ENCODE results near the gene BPI. TPM values are rescaled to one million over a fixed set of nuclear protein-coding genes. Genes with fewer than 3 reads are reported as not detected.

The BPI gene
- total and polyA plus RNA-seq, 4 donors, result 0.31 to 5.6 (median 1.1) TPM

GRCh38 chr20:38260378-38261053, 43.4 kb upstream of the BPI start, which contains the start of gene KIAA1755:
Gene KIAA1755 (minus strand): TSS chr20:38260735. CDS start chr20:38260500, 235 bp downstream.
- Histone ChIP-seq H3K36me3 (ENCODE audit: control insufficient read depth in 4 of 4, insufficient read depth in 4 of 4, low read length in 4 of 4) (no peaks in the 10 kb centered on the region), H3K9me3 (ENCODE audit: control insufficient read depth in 4 of 4, insufficient read depth in 3 of 4, low read length in 3 of 4) (peaks cover 0 to 8% (median 1%) of the 10 kb centered on the region in 4 donors), H3K27me3 (ENCODE audit: control insufficient read depth in 3 of 3, insufficient read depth in 3 of 3, low read length in 2 of 3) (peaks cover 0 to 9% (median 3%) of the 10 kb centered on the region in 3 donors), H3K9ac (ENCODE audit: insufficient read depth in 1 of 2, low read length in 2 of 2) (peak within 1 kb of the TSS in 1 of 2 donors; percentile 15), H3K27ac (ENCODE audit: low read depth in 1 of 2, low read length in 1 of 2) (peak within 1 kb of the TSS; percentile 13 to 43), H3K4me1 (ENCODE audit: control insufficient read depth in 5 of 5, insufficient read depth in 5 of 5, low read length in 5 of 5) (peaks cover 0 to 7% (median 0%) of the 10 kb centered on the region in 5 donors), H3K4me3 (peak within 1 kb of the TSS; percentile 6)
- DNase-seq (peak; percentile 40 to 55 (median 50)), ATAC-seq (ENCODE audit: insufficient read depth, low FRiP score) (no peak)
- 8% methylated on average over 47 to 62 of the region's 65 CpGs for WGBS, 2 donors
- no peak for TF ChIP-seq CTCF (IDR thresholded peaks at IDR 0.05; ENCODE audit: control extremely low read depth, extremely low read depth)

- DNase-seq (no peak), ATAC-seq (ENCODE audit: insufficient read depth, low FRiP score) (no peak)
- Histone ChIP-seq H3K4me1 (ENCODE audit: control insufficient read depth in 5 of 5, insufficient read depth in 5 of 5, low read length in 5 of 5) (peaks cover 0 to 7% (median 0%) of the 10 kb centered on the region in 5 donors), H3K36me3 (ENCODE audit: control insufficient read depth in 4 of 4, insufficient read depth in 4 of 4, low read length in 4 of 4) (no peaks in the 10 kb centered on the region), H3K9ac (ENCODE audit: insufficient read depth in 1 of 2, low read length in 2 of 2) (no peak overlapping the region), H3K9me3 (ENCODE audit: control insufficient read depth in 4 of 4, insufficient read depth in 3 of 4, low read length in 3 of 4) (peaks cover 0 to 8% (median 1%) of the 10 kb centered on the region in 4 donors), H3K4me3 (no peak overlapping the region), H3K27ac (ENCODE audit: low read depth in 1 of 2, low read length in 1 of 2) (peak overlapping the region in 1 of 2 donors; percentile 41), H3K27me3 (ENCODE audit: control insufficient read depth in 3 of 3, insufficient read depth in 3 of 3, low read length in 2 of 3) (peaks cover 0 to 9% (median 3%) of the 10 kb centered on the region in 3 donors)
- TF ChIP-seq CTCF (IDR thresholded peaks at IDR 0.05; ENCODE audit: control extremely low read depth, extremely low read depth), result no peak
- WGBS, 2 donors, result 56 to 58% methylated on average over 8 of the region's 8 CpGs
Measured at GRCh38 chr20:38261054-38261390, 42.9 kb upstream of the BPI start.

- no peak overlapping the region for H3K27ac ChIP-seq (ENCODE audit: low read depth in 1 of 2, low read length in 1 of 2)
- TF ChIP-seq CTCF (IDR thresholded peaks at IDR 0.05; ENCODE audit: control extremely low read depth, extremely low read depth), result no peak
- H3K9me3 ChIP-seq (ENCODE audit: control insufficient read depth in 4 of 4, insufficient read depth in 3 of 4, low read length in 3 of 4), result peaks cover 0 to 8% (median 1%) of the 10 kb centered on the region in 4 donors
- no peak overlapping the region for H3K9ac ChIP-seq (ENCODE audit: insufficient read depth in 1 of 2, low read length in 2 of 2)
- no peak overlapping the region for H3K4me3 ChIP-seq
- H3K27me3 ChIP-seq (ENCODE audit: control insufficient read depth in 3 of 3, insufficient read depth in 3 of 3, low read length in 2 of 3), result peaks cover 0 to 9% (median 3%) of the 10 kb centered on the region in 3 donors
- 89 to 94% methylated on average over 6 of the region's 6 CpGs for WGBS, 2 donors
- no peaks in the 10 kb centered on the region for H3K36me3 ChIP-seq (ENCODE audit: control insufficient read depth in 4 of 4, insufficient read depth in 4 of 4, low read length in 4 of 4)
- DNase-seq (no peak), ATAC-seq (ENCODE audit: insufficient read depth, low FRiP score) (no peak)
- peaks cover 0 to 7% (median 4%) of the 10 kb centered on the region in 5 donors for H3K4me1 ChIP-seq (ENCODE audit: control insufficient read depth in 5 of 5, insufficient read depth in 5 of 5, low read length in 5 of 5)
Measured at GRCh38 chr20:38262931-38263330, 41.0 kb upstream of the BPI start.

Measured in lung (tissue), 12 donors.